ENCODE data around the gene NCS1. TPM values are rescaled to one million over a fixed set of nuclear protein-coding genes. Genes with fewer than 3 reads are reported as not detected.

The NCS1 gene
- total RNA-seq, 4 donors from 2014 or later, result 105 to 231 (median 127) TPM

- TF ChIP-seq POLR2AphosphoS5 (IDR thresholded peaks at IDR 0.05) (no peak), EP300 (IDR thresholded peaks at IDR 0.05) (no peak), CTCF (IDR thresholded peaks at IDR 0.05) (peak; percentile 91 to 96 (median 93)), POLR2A (IDR thresholded peaks at IDR 0.05) (no peak)
- Histone ChIP-seq H3K27me3 (no peaks in the 10 kb centered on the region), H3K4me3 (peak overlapping the region in 1 of 2 donors; percentile 34), H3K9me3 (no peaks in the 10 kb centered on the region), H3K36me3 (no peaks in the 10 kb centered on the region), H3K27ac (peak overlapping the region in 1 of 4 donors; percentile 14), H3K4me1 (peaks cover 0 to 24% (median 0%) of the 10 kb centered on the region in 3 donors)
- peak; percentile 60 for ATAC-seq
- 6 to 42% methylated on average over 3 to 13 of the region's 35 CpGs for WGBS, 2 donors (ENCODE audit: low coverage in 1 of 2)
These were observed 71.0 kb downstream of the NCS1 start for GRCh38 chr9:130243015-130243881.

- no peaks in the 10 kb centered on the region for H3K9me3 ChIP-seq
- H3K27ac ChIP-seq, result no peak overlapping the region
- H3K27me3 ChIP-seq, result no peaks in the 10 kb centered on the region
- ATAC-seq, result no peak
- no peaks in the 10 kb centered on the region for H3K36me3 ChIP-seq
- H3K4me1 ChIP-seq, result peaks cover 0 to 24% (median 0%) of the 10 kb centered on the region in 3 donors
- no peak overlapping the region for H3K4me3 ChIP-seq
- TF ChIP-seq POLR2A (IDR thresholded peaks at IDR 0.05), result no peak
- no peak for TF ChIP-seq POLR2AphosphoS5 (IDR thresholded peaks at IDR 0.05)
- no peak for TF ChIP-seq EP300 (IDR thresholded peaks at IDR 0.05)
- TF ChIP-seq CTCF (IDR thresholded peaks at IDR 0.05), result no peak
- no CpG with 5 or more reads among the region's 7 CpGs for WGBS, 2 donors (ENCODE audit: low coverage in 1 of 2)
These were observed 71.6 kb downstream of the NCS1 start for GRCh38 chr9:130243882-130244170.

GRCh38 chr9:130244548-130245165 lies 72.5 kb downstream of the NCS1 start:
- H3K27ac ChIP-seq, result no peak overlapping the region
- no peaks in the 10 kb centered on the region for H3K27me3 ChIP-seq
- H3K9me3 ChIP-seq, result no peaks in the 10 kb centered on the region
- TF ChIP-seq POLR2AphosphoS5 (IDR thresholded peaks at IDR 0.05) (no peak), POLR2A (IDR thresholded peaks at IDR 0.05) (no peak), EP300 (IDR thresholded peaks at IDR 0.05) (no peak), CTCF (IDR thresholded peaks at IDR 0.05) (no peak)
- 100% methylated on average over 1 of the region's 13 CpGs; no CpG with 5 or more reads in 1 of the 2 donors for WGBS, 2 donors (ENCODE audit: low coverage in 1 of 2)
- peaks cover 0 to 24% (median 0%) of the 10 kb centered on the region in 3 donors for H3K4me1 ChIP-seq
- H3K4me3 ChIP-seq, result no peak overlapping the region
- no peak for ATAC-seq
- no peaks in the 10 kb centered on the region for H3K36me3 ChIP-seq

GRCh38 chr9:130245474-130245873 lies 73.3 kb downstream of the NCS1 start:
- Histone ChIP-seq H3K4me3 (no peak overlapping the region), H3K27me3 (no peaks in the 10 kb centered on the region), H3K27ac (no peak overlapping the region), H3K36me3 (no peaks in the 10 kb centered on the region), H3K4me1 (peaks cover 0 to 17% (median 0%) of the 10 kb centered on the region in 3 donors), H3K9me3 (no peaks in the 10 kb centered on the region)
- no CpG with 5 or more reads among the region's 11 CpGs for WGBS, 2 donors (ENCODE audit: low coverage in 1 of 2)
- TF ChIP-seq EP300 (IDR thresholded peaks at IDR 0.05), result no peak
- TF ChIP-seq POLR2A (IDR thresholded peaks at IDR 0.05), result no peak
- TF ChIP-seq CTCF (IDR thresholded peaks at IDR 0.05), result no peak
- TF ChIP-seq POLR2AphosphoS5 (IDR thresholded peaks at IDR 0.05), result no peak
- ATAC-seq, result no peak

All from gastroesophageal sphincter (tissue), 4 donors.